Effector CD4-positive, alpha-beta T cell (primary cell): Measurements from ENCODE around the gene ALDH3B1.

Experiments
- DNase-seq: peaks from one replicate; pipeline ENCODE4 v3.0.0-alpha.2; 2020

Gene ALDH3B1

GRCh38 chr11:67998150-67999045 lies 11.7 kb upstream of the ALDH3B1 start:
- DNase-seq = no peak

- no peak for DNase-seq
Observed at GRCh38 chr11:67999201-67999629, 10.9 kb upstream of the ALDH3B1 start.

- DNase-seq = no peak
Observed at GRCh38 chr11:67999704-68000103, 10.4 kb upstream of the ALDH3B1 start.

- no peak for DNase-seq
Observed at GRCh38 chr11:68002575-68002937, 7.6 kb upstream of the ALDH3B1 start.

GRCh38 chr11:68002938-68003845 lies 6.9 kb upstream of the ALDH3B1 start:
- peak; percentile 50 for DNase-seq

GRCh38 chr11:68003846-68004550 lies 6.1 kb upstream of the ALDH3B1 start, which contains the start of gene UNC93B1:
UNC93B1 (minus strand) TSS chr11:68004097; CDS start chr11:68004043, 54 bp downstream.
- peak; percentile 56 for DNase-seq

GRCh38 chr11:68004551-68005335 lies 5.4 kb upstream of the ALDH3B1 start:
- no peak for DNase-seq

- DNase-seq = no peak
Observed at GRCh38 chr11:68006606-68007166, 3.4 kb upstream of the ALDH3B1 start.

- DNase-seq = no peak
Observed at GRCh38 chr11:68007498-68008380, 2.4 kb upstream of the ALDH3B1 start.

- no peak for DNase-seq
Observed at GRCh38 chr11:68008381-68009337, 1.5 kb upstream of the ALDH3B1 start.

GRCh38 chr11:68009391-68010089 lies 587 bp upstream of the ALDH3B1 start:
- no peak for DNase-seq

GRCh38 chr11:68011051-68011943 lies 1.2 kb downstream of the ALDH3B1 start:
- DNase-seq = no peak

- no peak for DNase-seq
Observed at GRCh38 chr11:68012044-68012842, 2.1 kb downstream of the ALDH3B1 start.

- no peak for DNase-seq
Observed at GRCh38 chr11:68012843-68013610, 2.9 kb downstream of the ALDH3B1 start.

GRCh38 chr11:68013611-68014156 lies 3.6 kb downstream of the ALDH3B1 start:
- DNase-seq = no peak
